H1 (cell line): ENCODE data around the gene RBM17. TPM values are rescaled to one million over a fixed set of nuclear protein-coding genes. Genes with fewer than 3 reads are reported as not detected.
"Not testable (repeated sequence)": the region's sequence is repeated elsewhere in the genome, so short reads cannot be mapped to it uniquely, and the experiment has no call there.

Experiments
- CTCF ChIA-PET: fragments of 300-600 bp; sonication (Branson Sonifier 250); formaldehyde crosslinking; loops from one replicate; lab custom pipeline; 2021; ENCODE audit not compliant: partially characterized antibody; lab: Charles Lee
- POLR2A ChIA-PET: fragments of 300-600 bp; sonication (Branson Sonifier 250); formaldehyde crosslinking; loops from one replicate; lab custom pipeline; 2021; ENCODE audit warnings: inconsistent platforms; ENCODE audit not compliant: partially characterized antibody; lab: Charles Lee
- DNase-seq, 2 experiments: peaks; one replicate each; pipeline versions ENCODE4 v3.0.0 to v3.0.0-alpha.2; 2010 to 2022; ENCODE audit warnings: low spot score in 2 of 2, low read depth in 1 of 2, mixed read lengths in 1 of 2
- FAIRE-seq: peaks from 2 replicates; lab custom pipeline; 2011; peaks lifted over from hg19 to GRCh38; lab: Jason Lieb, UNC
- H2AFZ ChIP-seq: 2 replicates; pipeline ENCODE4 v1.8.1; 2012; ENCODE audit warnings: low read length, inconsistent platforms
- H2AK5ac ChIP-seq: 2 replicates; pipeline ENCODE4 v1.6.1; 2013; ENCODE audit warnings: low read depth, low read length
- H2BK120ac ChIP-seq: replicated peaks from 2 replicates; pipeline ENCODE3; 2013; ENCODE audit warnings: low read depth, low read length, inconsistent platforms
- H2BK12ac ChIP-seq: 2 replicates; pipeline ENCODE4 v1.6.1; 2013; ENCODE audit warnings: low read depth, low read length
- H2BK15ac ChIP-seq: 2 replicates; pipeline ENCODE4 v1.6.1; 2013; ENCODE audit warnings: low read length
- H2BK20ac ChIP-seq: 2 replicates; pipeline ENCODE4 v1.6.1; 2013; ENCODE audit warnings: low read length
- H2BK5ac ChIP-seq: 2 replicates; pipeline ENCODE4 v1.6.1; 2013; ENCODE audit warnings: low read depth, low read length
- H3K14ac ChIP-seq: 2 replicates; pipeline ENCODE4 v1.6.1; 2013; ENCODE audit warnings: inconsistent platforms; ENCODE audit not compliant: insufficient read length
- H3K18ac ChIP-seq: 2 replicates; pipeline ENCODE4 v1.6.1; 2013; ENCODE audit warnings: low read length; ENCODE audit errors: extremely low read depth
- H3K23ac ChIP-seq: 2 replicates; pipeline ENCODE4 v1.6.1; 2013; ENCODE audit warnings: inconsistent platforms; ENCODE audit not compliant: insufficient read length
- H3K23me2 ChIP-seq: 2 replicates; pipeline ENCODE4 v1.6.1; 2013; ENCODE audit warnings: low read depth, low read length
- H3K27ac ChIP-seq: 2 replicates; pipeline ENCODE4 v1.6.1; 2011; ENCODE audit warnings: low read depth, low read length, inconsistent platforms
- H3K27me3 ChIP-seq, 4 experiments: replicated peaks in 1 of 4; 1 replicate in 1 of 4; 2 replicates in 3 of 4; pipeline versions ENCODE4 v1.6.1 to v1.8.1; 2011 to 2013; ENCODE audit warnings: low read length in 3 of 4, mild to moderate bottlenecking in 3 of 4, inconsistent platforms in 2 of 4, mixed read lengths in 2 of 4, moderate library complexity in 1 of 4; ENCODE audit not compliant: control insufficient read depth in 3 of 4, insufficient read depth in 3 of 4; ENCODE audit errors: extremely low read depth in 1 of 4
- H3K36me3 ChIP-seq, 4 experiments: 2 replicates each; pipeline versions ENCODE4 v1.6.1 to v1.8.1; 2011 to 2013; ENCODE audit warnings: mild to moderate bottlenecking in 4 of 4, low read length in 3 of 4, moderate library complexity in 2 of 4, control low read depth in 1 of 4, inconsistent platforms in 1 of 4; ENCODE audit not compliant: insufficient read depth in 4 of 4, control insufficient read depth in 2 of 4
- H3K4ac ChIP-seq: replicated peaks from 2 replicates; pipeline ENCODE3; 2013; ENCODE audit warnings: low read length, low read depth, mixed read lengths, inconsistent platforms; ENCODE audit not compliant: insufficient read length
- H3K4me1 ChIP-seq, 4 experiments: replicated peaks in 1 of 4; 1 replicate in 1 of 4; 2 replicates in 3 of 4; pipeline versions ENCODE4 v1.6.1 to v1.8.1; 2011 to 2013; ENCODE audit warnings: low read length in 3 of 4, inconsistent platforms in 2 of 4, mixed read lengths in 1 of 4; ENCODE audit not compliant: insufficient read depth in 4 of 4, control insufficient read depth in 3 of 4
- H3K4me2 ChIP-seq, 2 experiments: 2 replicates each; pipeline versions ENCODE4 v1.6.1 to v1.8.1; 2011 to 2013; ENCODE audit warnings: low read depth in 2 of 2, low read length in 2 of 2, control low read depth in 1 of 2, inconsistent platforms in 1 of 2, mild to moderate bottlenecking in 1 of 2; ENCODE audit not compliant: insufficient read depth in 1 of 2
- H3K4me3 ChIP-seq, 4 experiments: fragments of 200-600, 300-600 bp in 1 of 4; sonication (generic), shearing (Covaris generic), sonication (Bioruptor Twin) in 1 of 4; 2 replicates each; pipeline versions ENCODE4 v1.5.1 to v1.8.1; 2011 to 2016; ENCODE audit warnings: low read length in 4 of 4, low read depth in 3 of 4, control low read depth in 2 of 4, inconsistent platforms in 2 of 4, mild to moderate bottlenecking in 2 of 4, mixed read lengths in 1 of 4, moderate library complexity in 1 of 4; ENCODE audit not compliant: insufficient read depth in 2 of 4; ENCODE audit errors: extremely low read depth in 1 of 4
- H3K56ac ChIP-seq: replicated peaks from 2 replicates; pipeline ENCODE3; 2013; ENCODE audit warnings: low read depth, mild to moderate bottlenecking, mixed read lengths, low read length, inconsistent platforms; ENCODE audit not compliant: insufficient read length
- H3K79me1 ChIP-seq: 2 replicates; pipeline ENCODE4 v1.6.1; 2013; ENCODE audit warnings: low read depth, low read length, control low read depth
- H3K79me2 ChIP-seq, 2 experiments: 2 replicates each; pipeline versions ENCODE4 v1.6.1 to v1.8.1; 2012 to 2013; ENCODE audit warnings: low read length in 2 of 2, mild to moderate bottlenecking in 2 of 2, inconsistent platforms in 1 of 2; ENCODE audit not compliant: insufficient read depth in 2 of 2, control insufficient read depth in 1 of 2
- H3K9ac ChIP-seq, 4 experiments: replicated peaks in 1 of 4; 1 replicate in 1 of 4; 2 replicates in 3 of 4; pipeline versions ENCODE4 v1.6.1 to v1.8.1; 2011 to 2013; ENCODE audit warnings: low read depth in 3 of 4, low read length in 3 of 4, control low read depth in 2 of 4, mild to moderate bottlenecking in 2 of 4, moderate library complexity in 2 of 4, inconsistent platforms in 1 of 4; ENCODE audit errors: extremely low read depth in 1 of 4
- H3K9me3 ChIP-seq, 2 experiments: 2 replicates each; pipeline versions ENCODE4 v1.6.1 to v1.8.1; 2012 to 2013; ENCODE audit warnings: mild to moderate bottlenecking in 2 of 2, moderate library complexity in 2 of 2, control low read depth in 1 of 2, inconsistent platforms in 1 of 2, low read depth in 1 of 2, low read length in 1 of 2, mixed read lengths in 1 of 2; ENCODE audit not compliant: insufficient read depth in 2 of 2
- H4K20me1 ChIP-seq, 2 experiments: replicated peaks in 1 of 2; 2 replicates each; pipeline versions ENCODE3 to v1.8.1; 2011 to 2013; ENCODE audit warnings: inconsistent platforms in 2 of 2, low read length in 2 of 2, mild to moderate bottlenecking in 1 of 2; ENCODE audit not compliant: insufficient read depth in 2 of 2, control insufficient read depth in 1 of 2
- H4K5ac ChIP-seq: 2 replicates; pipeline ENCODE4 v1.6.1; 2013; ENCODE audit warnings: low read length, low read depth, mixed read lengths, inconsistent platforms; ENCODE audit not compliant: insufficient read length
- H4K8ac ChIP-seq: 2 replicates; pipeline ENCODE4 v1.8.0; 2013; ENCODE audit warnings: mild to moderate bottlenecking, moderate library complexity, low read length, inconsistent platforms; ENCODE audit not compliant: insufficient read depth; ENCODE audit errors: extremely low read depth
- H4K91ac ChIP-seq: replicated peaks from 2 replicates; pipeline ENCODE3; 2013; ENCODE audit warnings: low read length, mixed read lengths, inconsistent platforms; ENCODE audit not compliant: insufficient read length
- polyA plus RNA-seq, 7 experiments: library from polyadenylated mRNA; depleted of rRNA in 3 of 7; stranded (reverse) in 5 of 7; unstranded in 2 of 7; fragments of >200 nt in 5 of 7; fragments of 200-250 nt in 2 of 7; gene quantifications; 1 replicate in 5 of 7; 2 replicates in 1 of 7; 4 replicates in 1 of 7; pipeline versions ENCODE4 v1.2.1 to v1.2.3, GENCODE V29; 2011 to 2013; ENCODE audit warnings: missing spikeins in 2 of 7, mixed read lengths in 2 of 7
- total RNA-seq: library from RNA; stranded (reverse); fragmentation: NEBNext Ultra II Directional; extraction: Animal tissue kit (Norgen Biotek cat#: 25700); gene quantifications from 2 replicates; pipeline ENCODE4 v1.2.1, GENCODE V29; 2021
- TF ChIP-seq, protein P1 (sequence below): IDR thresholded peaks from 2 replicates; pipeline ENCODE4 v1.6.1; 2011; ENCODE audit warnings: low read depth, mild to moderate bottlenecking, low read length; ENCODE audit not compliant: insufficient read depth

Gene RBM17
- total and polyA plus RNA-seq, 2 of the 8 experiments (the other 6 are each of a cell fraction or from before 2014, with no cell fraction given) = 15.7 to 128 TPM

- TF ChIP-seq, protein P1, sequence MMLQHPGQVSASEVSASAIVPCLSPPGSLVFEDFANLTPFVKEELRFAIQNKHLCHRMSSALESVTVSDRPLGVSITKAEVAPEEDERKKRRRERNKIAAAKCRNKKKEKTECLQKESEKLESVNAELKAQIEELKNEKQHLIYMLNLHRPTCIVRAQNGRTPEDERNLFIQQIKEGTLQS = no peak
Measured at GRCh38 chr10:6124666-6125065, 35.8 kb downstream of the RBM17 start (continued).

- H3K4me2 ChIP-seq, H2AK5ac ChIP-seq, H3K14ac ChIP-seq, H3K79me2 ChIP-seq, H2BK20ac ChIP-seq, DNase-seq, H3K4ac ChIP-seq, H3K4me3 ChIP-seq, H3K79me1 ChIP-seq, H3K18ac ChIP-seq, H4K20me1 ChIP-seq, H4K91ac ChIP-seq, H2AFZ ChIP-seq, H4K8ac ChIP-seq, H4K5ac ChIP-seq, H3K27ac ChIP-seq, H3K56ac ChIP-seq, H2BK15ac ChIP-seq, H3K23me2 ChIP-seq, H2BK5ac ChIP-seq, H3K23ac ChIP-seq, H3K4me1 ChIP-seq, H3K9ac ChIP-seq, H3K27me3 ChIP-seq, FAIRE-seq, H2BK12ac ChIP-seq, H2BK120ac ChIP-seq, H3K36me3 ChIP-seq, H3K9me3 ChIP-seq: not testable (repeated sequence)
- ChIA-PET POLR2A (interaction anchor here (1.7 kb wide), 1 partner anchor 18 kb away, joined by 3 read pairs; no protein-coding TSS in a partner anchor), CTCF (interaction anchor here (1.1 to 1.8 kb wide), 4 partner anchors 7 to 20 kb away, joined by 3 to 6 read pairs (median 4); no protein-coding TSS in a partner anchor)
Measured at GRCh38 chr10:6127461-6127860, 38.6 kb downstream of the RBM17 start.
